Trophoblast cell (in vitro differentiated cells and primary cell): ENCODE data around the gene ADD2.
A peak's percentile ranks its signal among the peaks of the same experiment; 100 is the strongest.

Experiments
- DNase-seq, 2 donors: peaks; one replicate each; pipeline ENCODE4 v3.0.0-alpha.2; 2016
- H2AFZ ChIP-seq: 2 replicates; pipeline ENCODE4 v1.6.1; 2013; ENCODE audit warnings: low read length, moderate library complexity, mild to moderate bottlenecking; ENCODE audit not compliant: insufficient read depth, poor library complexity
- H2AK5ac ChIP-seq: 2 replicates; pipeline ENCODE4 v1.6.1; 2013; ENCODE audit warnings: mild to moderate bottlenecking, low read length
- H2BK120ac ChIP-seq: 2 replicates; pipeline ENCODE4 v1.6.1; 2013; ENCODE audit warnings: low read length, mild to moderate bottlenecking, moderate library complexity; ENCODE audit not compliant: insufficient read depth, poor library complexity
- H2BK12ac ChIP-seq: 2 replicates; pipeline ENCODE4 v1.6.1; 2013; ENCODE audit warnings: mild to moderate bottlenecking, low read length, moderate library complexity
- H2BK5ac ChIP-seq: 2 replicates; pipeline ENCODE4 v1.6.1; 2013; ENCODE audit warnings: low read length, low read depth, moderate library complexity, mild to moderate bottlenecking; ENCODE audit not compliant: poor library complexity
- H3K14ac ChIP-seq: 2 replicates; pipeline ENCODE4 v1.6.1; 2013; ENCODE audit warnings: mild to moderate bottlenecking, low read length
- H3K18ac ChIP-seq: 2 replicates; pipeline ENCODE4 v1.6.1; 2013; ENCODE audit warnings: mild to moderate bottlenecking, low read length
- H3K23ac ChIP-seq: 2 replicates; pipeline ENCODE4 v1.6.1; 2013; ENCODE audit warnings: low read length
- H3K27ac ChIP-seq: 2 replicates; pipeline ENCODE4 v1.5.1; 2013; ENCODE audit warnings: low read depth, mild to moderate bottlenecking, inconsistent platforms, low read length, moderate library complexity
- H3K27me3 ChIP-seq: 2 replicates; pipeline ENCODE4 v1.6.1; 2013; ENCODE audit warnings: inconsistent platforms, mild to moderate bottlenecking, low read length, moderate library complexity; ENCODE audit not compliant: insufficient read depth
- H3K36me3 ChIP-seq, 2 experiments: 1 replicate in 1 of 2; 2 replicates in 1 of 2; pipeline ENCODE4 v1.6.1; 2013; ENCODE audit warnings: low read length in 2 of 2, mild to moderate bottlenecking in 2 of 2, moderate library complexity in 1 of 2; ENCODE audit not compliant: insufficient read depth in 2 of 2, control insufficient read depth in 1 of 2
- H3K4ac ChIP-seq: 2 replicates; pipeline ENCODE4 v1.6.1; 2013; ENCODE audit warnings: low read depth, mild to moderate bottlenecking, low read length, moderate library complexity
- H3K4me1 ChIP-seq, 2 experiments: 1 replicate in 1 of 2; 2 replicates in 1 of 2; pipeline ENCODE4 v1.6.1; 2013; ENCODE audit warnings: low read length in 2 of 2, mild to moderate bottlenecking in 2 of 2, moderate library complexity in 1 of 2; ENCODE audit not compliant: insufficient read depth in 2 of 2, control insufficient read depth in 1 of 2
- H3K4me2 ChIP-seq: 2 replicates; pipeline ENCODE4 v1.6.1; 2013; ENCODE audit warnings: inconsistent platforms, mild to moderate bottlenecking, low read length, moderate library complexity
- H3K4me3 ChIP-seq: 2 replicates; pipeline ENCODE4 v1.5.1; 2013; ENCODE audit warnings: mild to moderate bottlenecking, low read depth, low read length, inconsistent platforms
- H3K79me1 ChIP-seq: one replicate; pipeline ENCODE4 v1.6.1; 2013; ENCODE audit warnings: low read length
- H3K79me2 ChIP-seq: 2 replicates; pipeline ENCODE4 v1.6.1; 2013; ENCODE audit warnings: low read length, mild to moderate bottlenecking; ENCODE audit not compliant: control insufficient read depth, insufficient read depth, poor library complexity
- H3K9ac ChIP-seq: 2 replicates; pipeline ENCODE4 v1.6.1; 2013; ENCODE audit warnings: mild to moderate bottlenecking, low read length
- H3K9me3 ChIP-seq: 2 replicates; pipeline ENCODE4 v1.6.1; 2013; ENCODE audit warnings: low read depth, mild to moderate bottlenecking, control low read depth, inconsistent platforms, low read length; ENCODE audit not compliant: insufficient read depth
- H4K12ac ChIP-seq: 2 replicates; pipeline ENCODE4 v1.6.1; 2013; ENCODE audit warnings: low read depth, mild to moderate bottlenecking, low read length, moderate library complexity
- H4K8ac ChIP-seq: 2 replicates; pipeline ENCODE4 v1.6.1; 2013; ENCODE audit warnings: low read depth, mild to moderate bottlenecking, low read length, moderate library complexity
- H4K91ac ChIP-seq: one replicate; pipeline ENCODE4 v1.6.1; 2013; ENCODE audit warnings: low read depth, mild to moderate bottlenecking, low read length, moderate library complexity
- WGBS: extraction: QIAGEN DNeasy Blood & Tissue Kit; methylation state at CpG from one replicate; pipeline ENCODE4 v1.1.7; 2013; ENCODE audit warnings: missing lambda C conversion rate; ENCODE audit not compliant: insufficient read length, insufficient coverage; ENCODE audit errors: extremely low coverage; 5-methylcytosine and 5-hydroxymethylcytosine counted together

Gene ADD2

GRCh38 chr2:70646420-70646818 lies 121.6 kb downstream of the ADD2 start:
- H3K4me2 ChIP-seq: no peak overlapping the region
- H3K4ac ChIP-seq: no peak overlapping the region
- no peaks in the 10 kb centered on the region for H3K27me3 ChIP-seq
- H3K23ac ChIP-seq: no peak overlapping the region
- H3K9me3 ChIP-seq: no peaks in the 10 kb centered on the region
- no peak overlapping the region for H2BK120ac ChIP-seq
- H3K18ac ChIP-seq: no peak overlapping the region
- H2AK5ac ChIP-seq: no peak overlapping the region
- no peak overlapping the region for H2BK5ac ChIP-seq
- no peaks in the 10 kb centered on the region for H3K79me1 ChIP-seq
- no CpG with 5 or more reads among the region's 5 CpGs for WGBS
- H2AFZ ChIP-seq: no peak overlapping the region
- no peak overlapping the region for H2BK12ac ChIP-seq
- H3K79me2 ChIP-seq: no peaks in the 10 kb centered on the region
- no peak overlapping the region for H3K9ac ChIP-seq
- H3K36me3 ChIP-seq: no peaks in the 10 kb centered on the region
- H4K12ac ChIP-seq: no peak overlapping the region
- H4K8ac ChIP-seq: no peak overlapping the region
- no peak overlapping the region for H3K27ac ChIP-seq
- H3K4me3 ChIP-seq: no peak overlapping the region
- no peak overlapping the region for H4K91ac ChIP-seq
- DNase-seq: no peak
- no peaks in the 10 kb centered on the region for H3K4me1 ChIP-seq
- H3K14ac ChIP-seq: no peak overlapping the region

GRCh38 chr2:70645733-70646419 lies 122.1 kb downstream of the ADD2 start:
- no peak overlapping the region for H2BK12ac ChIP-seq
- H4K8ac ChIP-seq: no peak overlapping the region
- no peak overlapping the region for H3K14ac ChIP-seq
- no peak overlapping the region for H2AK5ac ChIP-seq
- no peak overlapping the region for H3K9ac ChIP-seq
- no peak overlapping the region for H2AFZ ChIP-seq
- no peak overlapping the region for H4K12ac ChIP-seq
- no peaks in the 10 kb centered on the region for H3K79me1 ChIP-seq
- no peaks in the 10 kb centered on the region for H3K79me2 ChIP-seq
- peak in 1 of 2 donors; percentile 28 for DNase-seq
- H3K36me3 ChIP-seq: no peaks in the 10 kb centered on the region
- no peak overlapping the region for H3K4me2 ChIP-seq
- no peak overlapping the region for H2BK5ac ChIP-seq
- H3K9me3 ChIP-seq: no peaks in the 10 kb centered on the region
- no CpG with 5 or more reads among the region's 10 CpGs for WGBS
- H2BK120ac ChIP-seq: no peak overlapping the region
- H4K91ac ChIP-seq: no peak overlapping the region
- no peak overlapping the region for H3K4ac ChIP-seq
- no peak overlapping the region for H3K4me3 ChIP-seq
- H3K4me1 ChIP-seq: no peaks in the 10 kb centered on the region
- no peak overlapping the region for H3K27ac ChIP-seq
- H3K27me3 ChIP-seq: no peaks in the 10 kb centered on the region
- no peak overlapping the region for H3K23ac ChIP-seq
- no peak overlapping the region for H3K18ac ChIP-seq

- Histone ChIP-seq H3K9ac (no peak overlapping the region), H3K23ac (no peak overlapping the region), H4K8ac (no peak overlapping the region), H4K12ac (no peak overlapping the region), H3K9me3 (no peaks in the 10 kb centered on the region), H3K14ac (no peak overlapping the region), H3K18ac (no peak overlapping the region), H2AK5ac (no peak overlapping the region), H3K79me1 (no peaks in the 10 kb centered on the region), H3K4ac (no peak overlapping the region), H3K4me1 (no peaks in the 10 kb centered on the region), H2BK120ac (no peak overlapping the region), H3K79me2 (no peaks in the 10 kb centered on the region), H3K4me2 (no peak overlapping the region), H2BK12ac (no peak overlapping the region), H2BK5ac (no peak overlapping the region), H3K36me3 (no peaks in the 10 kb centered on the region), H3K27me3 (no peaks in the 10 kb centered on the region), H4K91ac (no peak overlapping the region), H3K27ac (no peak overlapping the region), H2AFZ (no peak overlapping the region), H3K4me3 (no peak overlapping the region)
- DNase-seq: peak in 1 of 2 donors; percentile 3
- WGBS: no CpG with 5 or more reads among the region's 12 CpGs
Measured at GRCh38 chr2:70643715-70644114, 124.3 kb downstream of the ADD2 start.

- no peak overlapping the region for H2AK5ac ChIP-seq
- H2AFZ ChIP-seq: no peak overlapping the region
- no peak overlapping the region for H3K23ac ChIP-seq
- no CpG with 5 or more reads among the region's 7 CpGs for WGBS
- no peak overlapping the region for H3K9ac ChIP-seq
- H2BK120ac ChIP-seq: no peak overlapping the region
- H3K4me2 ChIP-seq: no peak overlapping the region
- no peak overlapping the region for H3K18ac ChIP-seq
- H3K27ac ChIP-seq: no peak overlapping the region
- H3K4me1 ChIP-seq: no peaks in the 10 kb centered on the region
- no peaks in the 10 kb centered on the region for H3K36me3 ChIP-seq
- DNase-seq: no peak
- no peaks in the 10 kb centered on the region for H3K79me2 ChIP-seq
- H2BK5ac ChIP-seq: no peak overlapping the region
- no peak overlapping the region for H3K4me3 ChIP-seq
- no peak overlapping the region for H4K12ac ChIP-seq
- no peak overlapping the region for H3K4ac ChIP-seq
- no peak overlapping the region for H4K8ac ChIP-seq
- no peaks in the 10 kb centered on the region for H3K79me1 ChIP-seq
- no peaks in the 10 kb centered on the region for H3K9me3 ChIP-seq
- no peak overlapping the region for H4K91ac ChIP-seq
- H3K27me3 ChIP-seq: no peaks in the 10 kb centered on the region
- H2BK12ac ChIP-seq: no peak overlapping the region
- no peak overlapping the region for H3K14ac ChIP-seq
Measured at GRCh38 chr2:70641263-70641784, 126.7 kb downstream of the ADD2 start.
